IPS DF 6.9 (cell line): Measurements from ENCODE around the gene SAXO1.

Experiments
- DNase-seq: peaks from one replicate; pipeline ENCODE4 v3.0.0-alpha.2; 2013; ENCODE audit warnings: low read depth, low spot score
- H3K27ac ChIP-seq: one replicate; pipeline ENCODE4 v1.5.1; 2013; ENCODE audit warnings: low read length, control low read depth
- H3K27me3 ChIP-seq: 2 replicates; pipeline ENCODE4 v1.6.1; 2013; ENCODE audit warnings: mild to moderate bottlenecking, low read length; ENCODE audit not compliant: control insufficient read depth, insufficient read depth
- H3K36me3 ChIP-seq: 2 replicates; pipeline ENCODE4 v1.6.1; 2013; ENCODE audit warnings: low read length; ENCODE audit not compliant: control insufficient read depth, insufficient read depth
- H3K4me1 ChIP-seq: 2 replicates; pipeline ENCODE4 v1.6.1; 2013; ENCODE audit warnings: low read length; ENCODE audit not compliant: control insufficient read depth, insufficient read depth
- H3K4me3 ChIP-seq: 2 replicates; pipeline ENCODE4 v1.5.1; 2013; ENCODE audit warnings: mild to moderate bottlenecking, low read length
- H3K9me3 ChIP-seq: 2 replicates; pipeline ENCODE4 v1.6.1; 2013; ENCODE audit warnings: low read length, inconsistent platforms; ENCODE audit not compliant: control insufficient read depth, insufficient read depth
- WGBS: extraction: QIAGEN DNeasy Blood & Tissue Kit; methylation state at CpG from one replicate; pipeline ENCODE4 v1.1.7; 2013; ENCODE audit warnings: mixed read lengths, missing lambda C conversion rate; ENCODE audit not compliant: insufficient read length, insufficient coverage; 5-methylcytosine and 5-hydroxymethylcytosine counted together

The SAXO1 gene

DNA sequence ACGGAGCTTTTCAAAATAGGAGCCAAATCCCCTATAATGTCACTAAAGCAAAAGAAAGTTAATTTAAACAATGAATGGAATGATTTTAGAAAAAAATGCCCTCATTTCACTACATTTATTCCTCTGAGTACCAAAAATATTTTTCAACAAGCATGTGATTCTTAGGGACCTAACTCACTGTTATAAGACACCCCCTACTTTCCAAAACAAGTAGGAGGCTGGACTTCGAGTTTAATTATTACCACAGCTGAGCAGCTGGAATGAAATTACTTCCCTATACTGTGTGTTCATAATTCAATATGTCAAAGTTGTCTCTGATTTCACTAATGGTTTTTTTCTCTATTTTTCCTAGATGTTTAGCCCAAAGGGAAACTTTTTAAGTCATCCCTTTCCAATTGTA, 61.6 kb downstream of the SAXO1 start:
- no peak overlapping the region for H3K4me3 ChIP-seq
- no peaks in the 10 kb centered on the region; the same call in 1 of the 2 replicates for H3K9me3 ChIP-seq
- H3K27me3 ChIP-seq: no peaks in the 10 kb centered on the region
- WGBS: no CpG with 5 or more reads among the region's 2 CpGs
- no peaks in the 10 kb centered on the region for H3K36me3 ChIP-seq
- no peak for DNase-seq
- H3K4me1 ChIP-seq: no peaks in the 10 kb centered on the region
- no peak overlapping the region for H3K27ac ChIP-seq

- H3K36me3 ChIP-seq: no peaks in the 10 kb centered on the region
- H3K27me3 ChIP-seq: no peaks in the 10 kb centered on the region
- H3K27ac ChIP-seq: no peak overlapping the region
- no peak for DNase-seq
- no peak overlapping the region for H3K4me3 ChIP-seq
- H3K4me1 ChIP-seq: no peaks in the 10 kb centered on the region
- WGBS: no CpG with 5 or more reads among the region's 2 CpGs
- no peaks in the 10 kb centered on the region; the same call in 1 of the 2 replicates for H3K9me3 ChIP-seq
Measured at GRCh38 chr9:18970393-18970792, 62.6 kb downstream of the SAXO1 start.

- Histone ChIP-seq H3K9me3 (no peaks in the 10 kb centered on the region; the same call in 1 of the 2 replicates), H3K27ac (no peak overlapping the region), H3K36me3 (no peaks in the 10 kb centered on the region), H3K4me1 (no peaks in the 10 kb centered on the region), H3K4me3 (no peak overlapping the region), H3K27me3 (no peaks in the 10 kb centered on the region)
- WGBS: no CpG with 5 or more reads among the region's 3 CpGs
- no peak for DNase-seq
Measured at GRCh38 chr9:18969128-18969527, 63.9 kb downstream of the SAXO1 start.

DNA sequence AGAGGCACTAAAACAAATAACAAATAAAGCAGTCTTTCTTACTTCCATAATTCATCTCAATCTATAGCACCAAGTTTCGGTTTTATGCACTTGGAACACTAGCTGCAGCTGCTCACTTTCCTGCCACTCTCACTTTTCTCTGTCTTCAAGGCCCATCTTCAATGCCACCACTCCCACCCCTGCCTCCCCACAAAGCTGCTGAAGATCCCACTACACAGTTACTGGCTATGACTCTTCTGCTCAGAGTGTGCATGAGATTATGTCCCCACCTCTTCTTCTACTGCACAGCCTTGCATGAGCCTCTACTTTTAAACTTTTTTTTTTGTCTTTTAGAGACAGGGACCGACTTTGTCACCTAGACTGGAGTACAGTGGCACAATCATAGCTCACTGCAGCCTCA, 77.4 kb downstream of the SAXO1 start:
- no CpG with 5 or more reads among the region's 2 CpGs for WGBS
- Histone ChIP-seq H3K4me3 (no peak overlapping the region), H3K4me1 (no peaks in the 10 kb centered on the region), H3K36me3 (no peaks in the 10 kb centered on the region), H3K27ac (no peak overlapping the region), H3K9me3 (no peaks in the 10 kb centered on the region), H3K27me3 (no peaks in the 10 kb centered on the region)
- no peak for DNase-seq

DNA sequence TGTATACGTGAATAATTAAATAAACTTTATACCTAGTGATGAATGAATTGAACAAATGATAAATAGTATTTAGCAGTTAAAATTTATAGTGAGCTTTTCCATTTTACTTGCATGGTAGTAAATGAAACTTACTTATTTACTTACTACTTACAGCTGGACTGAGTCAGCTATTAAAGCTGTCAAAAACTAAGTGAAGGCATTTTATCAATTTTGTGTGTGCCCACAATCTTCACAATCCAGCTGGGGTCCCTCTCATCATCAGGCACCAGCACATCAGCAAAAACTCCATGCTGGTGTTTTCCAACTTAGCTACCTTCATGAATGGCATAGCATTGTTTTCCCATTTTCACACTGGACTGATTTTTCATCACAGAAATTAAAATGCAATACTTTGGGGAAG, 81.1 kb downstream of the SAXO1 start:
- no peaks in the 10 kb centered on the region for H3K27me3 ChIP-seq
- H3K4me1 ChIP-seq: no peaks in the 10 kb centered on the region
- no peak for DNase-seq
- no CpG with 5 or more reads among the region's 1 CpG for WGBS
- no peaks in the 10 kb centered on the region for H3K36me3 ChIP-seq
- H3K9me3 ChIP-seq: no peaks in the 10 kb centered on the region
- no peak overlapping the region for H3K27ac ChIP-seq
- no peak overlapping the region for H3K4me3 ChIP-seq

DNA sequence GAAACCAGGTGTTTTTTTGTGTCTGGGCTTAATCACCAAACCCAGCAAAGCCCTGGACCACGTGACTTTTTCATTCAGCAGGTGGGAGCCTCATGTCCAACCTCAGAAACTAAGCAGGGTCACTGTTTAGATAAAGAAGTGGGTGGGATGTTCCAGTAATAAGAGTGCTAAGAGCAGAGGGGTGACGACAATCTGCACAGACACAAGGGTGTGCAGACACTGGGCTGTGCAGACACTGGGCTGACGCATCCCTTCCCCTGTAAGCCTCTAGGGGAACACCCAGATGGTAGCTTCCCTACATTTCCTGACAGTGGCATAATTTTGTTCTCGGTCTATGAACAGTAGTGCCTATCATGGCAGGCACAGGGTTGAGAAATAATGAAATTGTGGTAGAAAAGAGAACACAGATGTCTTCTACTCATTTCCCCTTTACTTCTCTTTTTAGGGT, 85.1 kb downstream of the SAXO1 start:
- H3K27ac ChIP-seq: no peak overlapping the region
- no peaks in the 10 kb centered on the region for H3K27me3 ChIP-seq
- no peaks in the 10 kb centered on the region for H3K9me3 ChIP-seq
- no CpG with 5 or more reads among the region's 4 CpGs for WGBS
- H3K4me3 ChIP-seq: no peak overlapping the region
- no peaks in the 10 kb centered on the region for H3K4me1 ChIP-seq
- no peaks in the 10 kb centered on the region for H3K36me3 ChIP-seq
- no peak for DNase-seq

GRCh38 chr9:18942801-18943200, 90.2 kb downstream of the SAXO1 start:
- no peak for DNase-seq
- no peaks in the 10 kb centered on the region for H3K27me3 ChIP-seq
- H3K4me3 ChIP-seq: no peak overlapping the region
- no peaks in the 10 kb centered on the region for H3K9me3 ChIP-seq
- WGBS: no CpG with 5 or more reads among the region's 7 CpGs
- H3K27ac ChIP-seq: no peak overlapping the region
- H3K4me1 ChIP-seq: no peaks in the 10 kb centered on the region
- no peaks in the 10 kb centered on the region for H3K36me3 ChIP-seq

DNA sequence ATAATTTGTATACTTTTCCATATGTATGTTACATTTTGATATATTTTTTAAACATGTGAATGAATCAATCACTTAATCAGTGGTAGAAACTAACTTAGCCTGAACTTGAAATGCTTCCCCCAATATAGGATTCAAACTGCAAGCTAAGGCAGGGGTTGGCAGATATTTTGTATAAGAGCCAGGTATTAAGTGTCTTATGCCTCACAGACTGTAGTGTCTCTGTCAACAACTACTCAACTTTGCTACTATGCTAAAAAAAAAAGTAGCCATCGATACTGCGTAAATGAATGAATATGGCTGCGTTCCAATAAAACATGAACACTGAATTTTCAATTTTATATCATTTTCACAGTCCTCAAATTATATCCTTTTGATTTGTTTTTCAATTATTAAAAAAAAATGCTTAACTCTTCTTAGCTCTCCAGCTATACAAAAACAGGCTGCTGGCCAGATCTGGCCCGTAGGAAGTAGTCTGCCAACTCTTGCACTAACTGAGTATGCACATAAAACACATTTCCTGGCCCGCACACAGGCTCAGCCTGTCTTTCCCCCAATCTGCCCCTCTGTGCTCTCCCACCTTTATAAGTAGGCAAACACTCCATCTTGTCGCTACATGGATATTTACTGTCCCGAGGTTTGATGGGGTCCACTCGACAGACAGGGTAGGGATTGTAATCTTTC, 91.8 kb downstream of the SAXO1 start:
- DNase-seq: no peak
- WGBS: no CpG with 5 or more reads among the region's 8 CpGs
- no peaks in the 10 kb centered on the region for H3K36me3 ChIP-seq
- H3K4me3 ChIP-seq: no peak overlapping the region
- no peak overlapping the region for H3K27ac ChIP-seq
- no peaks in the 10 kb centered on the region for H3K27me3 ChIP-seq
- H3K4me1 ChIP-seq: no peaks in the 10 kb centered on the region
- H3K9me3 ChIP-seq: no peaks in the 10 kb centered on the region

DNA sequence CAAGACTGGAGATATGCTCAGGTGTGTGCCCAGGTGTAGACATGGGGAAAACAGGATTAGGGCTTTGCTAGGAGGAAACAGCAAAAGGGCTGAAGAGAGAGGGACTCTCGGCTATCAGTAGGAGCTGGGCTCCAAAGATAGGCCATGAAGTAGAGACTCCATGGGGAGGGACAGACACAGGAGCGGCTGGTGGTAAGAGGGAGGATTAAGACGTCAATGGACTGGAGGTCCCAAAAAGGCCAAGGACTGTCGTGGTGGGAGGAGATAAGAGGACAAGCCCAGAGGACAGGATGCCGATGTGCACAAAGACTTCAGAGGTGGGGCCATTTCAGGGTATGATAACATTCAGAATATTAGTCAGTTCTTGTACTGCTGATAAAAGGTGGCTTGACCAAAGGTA, 93.1 kb downstream of the SAXO1 start:
- H3K4me3 ChIP-seq: no peak overlapping the region
- WGBS: no CpG with 5 or more reads among the region's 5 CpGs

GRCh38 chr9:18936094-18936871, 96.7 kb downstream of the SAXO1 start:
- H3K4me1 ChIP-seq: no peaks in the 10 kb centered on the region
- H3K36me3 ChIP-seq: no peaks in the 10 kb centered on the region
- no peak overlapping the region for H3K27ac ChIP-seq
- no peak for DNase-seq
- no peak overlapping the region for H3K4me3 ChIP-seq
- no CpG with 5 or more reads among the region's 7 CpGs for WGBS
- no peaks in the 10 kb centered on the region for H3K27me3 ChIP-seq
- H3K9me3 ChIP-seq: no peaks in the 10 kb centered on the region

More for the DNA sequence above, 93.1 kb downstream of the SAXO1 start:
- no peak for DNase-seq
- H3K36me3 ChIP-seq: no peaks in the 10 kb centered on the region
- H3K9me3 ChIP-seq: no peaks in the 10 kb centered on the region
- no peak overlapping the region for H3K27ac ChIP-seq
- H3K4me1 ChIP-seq: no peaks in the 10 kb centered on the region
- H3K27me3 ChIP-seq: no peaks in the 10 kb centered on the region
